ENCODE data around the gene AQP2. TPM values are rescaled to one million over a fixed set of nuclear protein-coding genes. Genes with fewer than 3 reads are reported as not detected.

Gene AQP2
- total RNA-seq, 1 experiment from 2014 or later: not detected

DNA sequence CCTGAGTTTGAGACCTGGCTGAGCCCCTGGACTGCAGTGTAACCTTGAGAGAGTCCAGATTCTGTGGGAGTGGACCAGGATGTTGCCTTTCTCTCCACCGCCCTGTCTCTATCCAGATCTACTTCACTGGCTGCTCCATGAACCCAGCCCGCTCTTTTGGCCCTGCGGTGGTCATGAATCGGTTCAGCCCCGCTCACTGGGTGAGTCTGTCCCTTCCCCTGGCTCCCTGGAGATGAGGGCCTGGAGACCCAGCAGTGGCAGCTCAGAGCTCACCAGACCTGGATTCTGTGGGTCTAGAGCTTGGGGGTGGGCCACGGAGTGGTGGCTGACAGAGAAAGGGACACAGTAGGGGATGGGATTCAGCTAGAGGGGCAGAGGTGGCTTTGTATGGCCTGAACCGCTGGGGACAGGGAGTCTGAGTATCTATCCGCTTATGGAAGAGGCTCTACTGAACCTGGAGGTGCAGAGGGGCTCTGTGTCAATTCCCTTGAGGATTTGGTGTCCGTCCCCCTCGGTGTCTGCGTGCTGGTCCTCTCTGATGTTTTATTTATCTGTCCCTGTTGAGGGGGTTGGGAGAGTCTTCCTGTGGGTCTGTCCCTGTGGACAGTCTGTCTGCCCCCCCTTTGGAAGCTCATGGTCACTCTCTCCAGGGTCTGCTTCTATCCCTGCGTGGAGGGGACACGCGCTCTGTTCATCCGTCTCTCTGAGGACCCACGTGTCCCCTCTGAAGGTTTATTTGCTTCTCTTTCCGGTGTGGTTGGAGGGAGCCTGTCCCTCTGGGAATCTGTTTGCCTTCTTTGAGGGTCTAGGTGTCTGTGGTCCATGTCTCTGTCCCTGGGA lies 13.7 kb downstream of the AQP2 start:
- Histone ChIP-seq H3K9ac (ENCODE audit: low read length) (no peak overlapping the region), H2AFZ (ENCODE audit: low read depth, low read length, poor library complexity, severe bottlenecking) (no peak overlapping the region), H3K9me3 (ENCODE audit: control insufficient read depth in 1 of 2, insufficient read depth in 1 of 2, low read depth in 1 of 2, low read length in 2 of 2) (no peaks in the 10 kb centered on the region), H3K9me2 (ENCODE audit: insufficient read depth) (no peaks in the 10 kb centered on the region), H3K4me3 (replicated peaks in 1 of 2; ENCODE audit: low read depth in 1 of 2, low read length in 2 of 2) (no peak overlapping the region), H3K36me3 (ENCODE audit: control insufficient read depth in 1 of 2, insufficient read depth in 2 of 2, low read length in 2 of 2) (no peaks in the 10 kb centered on the region), H3K79me2 (ENCODE audit: insufficient read depth, low read length) (no peaks in the 10 kb centered on the region), H3K4me2 (ENCODE audit: low read length) (no peak overlapping the region), H3K27me3 (ENCODE audit: insufficient read depth, low read length) (no peaks in the 10 kb centered on the region), H4K20me1 (ENCODE audit: insufficient read depth) (no peaks in the 10 kb centered on the region), H3K4me1 (ENCODE audit: control insufficient read depth in 1 of 2, insufficient read depth in 2 of 2, low read length in 2 of 2) (peaks cover 26 to 49% of the 10 kb centered on the region in 2 experiments), H3K27ac (ENCODE audit: low read depth, low read length) (no peak overlapping the region; the same call in 1 of the 2 replicates)
- no peak for ATAC-seq
- POLR2A ChIA-PET: no interaction called here
- BruUV-seq (replicated peaks): no TSS peak
- CTCF ChIA-PET: interaction anchor here (0.6 to 2.3 kb wide), 3 partner anchors 18 to 1376 kb away, joined by 3 to 13 read pairs (median 3); no protein-coding TSS in a partner anchor
- intact Hi-C loops (cut with micrococcal nuclease): loop anchor here (10.0 kb wide), 1 partner anchor 189 kb away; no protein-coding TSS in a partner anchor
- TF ChIP-seq POLR2A (IDR thresholded peaks at IDR 0.05; ENCODE audit: borderline replicate concordance, extremely low read depth, insufficient read depth, insufficient read length) (no peak), ATF3 (IDR thresholded peaks at IDR 0.05) (no peak), SIN3A (IDR thresholded peaks at IDR 0.05; ENCODE audit: low read depth) (no peak), RAD21 (IDR thresholded peaks at IDR 0.05; ENCODE audit: low read depth) (no peak), TCF7L2 (IDR thresholded peaks at IDR 0.05; ENCODE audit: borderline replicate concordance, extremely low read depth, insufficient read depth, insufficient read length) (no peak), EZH2phosphoT487 (IDR thresholded peaks at IDR 0.05; ENCODE audit: borderline replicate concordance) (no peak), ZFX (IDR thresholded peaks at IDR 0.05) (no peak), CBX3 (IDR thresholded peaks at IDR 0.05; ENCODE audit: low read depth) (no peak), CEBPB (IDR thresholded peaks at IDR 0.05; ENCODE audit: low read depth) (no peak), SP1 (IDR thresholded peaks at IDR 0.05; ENCODE audit: low read depth) (no peak), FOSL1 (IDR thresholded peaks at IDR 0.05; ENCODE audit: low read depth) (no peak), EZH2 (IDR thresholded peaks at IDR 0.05) (no peak), YY1 (IDR thresholded peaks at IDR 0.05; ENCODE audit: extremely low read depth, insufficient replicate concordance, low read depth, low read length) (no peak), REST (IDR thresholded peaks at IDR 0.05; ENCODE audit: low read depth) (no peak), ZNF274 (IDR thresholded peaks at IDR 0.05; ENCODE audit: low read depth, low read length) (no peak)
- DNase-seq (ENCODE audit: low read depth, low spot score): no peak
- RAD21 ChIA-PET (ENCODE audit: low non-redundant PET in 1 of 2, low total read pairs in 2 of 2, uncharacterized antibody in 2 of 2, unreplicated experiment in 2 of 2): no interaction called here

All from HCT116 (cell line).